GM23338 (cell line): ENCODE measurements around the gene KLHL40. TPM values are rescaled to one million over a fixed set of nuclear protein-coding genes. Genes with fewer than 3 reads are reported as not detected.

Experiments used
- ATAC-seq: fragments of 200-7000 bp; cut with Tn5 transposase; 3 replicates; pipeline ENCODE4 v1.9.1; 2020
- DNase-seq: peaks from one replicate; pipeline ENCODE4 v3.0.0-alpha.2; 2015; ENCODE audit warnings: low spot score
- H2AFZ ChIP-seq: fragments of 200-600 bp; sonication (generic); 2 replicates; pipeline ENCODE4 v1.8.0; 2016; ENCODE audit warnings: antibody characterized with exemption, mild to moderate bottlenecking, moderate library complexity
- H3F3A ChIP-seq: fragments of 200-600 bp; sonication (generic); replicated peaks from 2 replicates; pipeline ENCODE4 v1.8.0; 2017; ENCODE audit warnings: antibody characterized with exemption, mixed run types, low read depth
- H3K27ac ChIP-seq: fragments of 200-600 bp; sonication (generic); 2 replicates; pipeline ENCODE4 v1.6.1; 2016; ENCODE audit warnings: low read depth
- H3K27me3 ChIP-seq: fragments of 200-600 bp; sonication (generic); 2 replicates; pipeline ENCODE4 v1.8.0; 2016; ENCODE audit warnings: mild to moderate bottlenecking, mixed run types, moderate library complexity; ENCODE audit not compliant: insufficient read depth
- H3K36me3 ChIP-seq: fragments of 200-600 bp; sonication (generic); 2 replicates; pipeline ENCODE4 v1.8.0; 2016; ENCODE audit warnings: mild to moderate bottlenecking; ENCODE audit not compliant: insufficient read depth
- H3K4me1 ChIP-seq: fragments of 200-600 bp; sonication (generic); 2 replicates; pipeline ENCODE4 v1.8.0; 2016; ENCODE audit warnings: mild to moderate bottlenecking, moderate library complexity; ENCODE audit not compliant: insufficient read depth
- H3K4me2 ChIP-seq: fragments of 200-600 bp; sonication (generic); 2 replicates; pipeline ENCODE4 v1.7.1; 2017; ENCODE audit warnings: mixed run types
- H3K4me3 ChIP-seq: fragments of 200-600 bp; sonication (generic); 2 replicates; pipeline ENCODE4 v1.6.1; 2016; ENCODE audit warnings: mixed run types
- H3K79me2 ChIP-seq: fragments of 200-600 bp; sonication (generic); replicated peaks from 2 replicates; pipeline ENCODE4 v1.8.0; 2017; ENCODE audit warnings: mild to moderate bottlenecking; ENCODE audit not compliant: insufficient read depth
- H3K9me2 ChIP-seq: fragments of 200-600 bp; sonication (generic); 2 replicates; pipeline ENCODE4 v1.8.0; 2017; ENCODE audit not compliant: insufficient read depth
- H4K20me1 ChIP-seq: fragments of 200-600 bp; sonication (generic); replicated peaks from 2 replicates; pipeline ENCODE4 v1.8.0; 2017; ENCODE audit warnings: mild to moderate bottlenecking; ENCODE audit not compliant: insufficient read depth
- H3K27ac Mint-ChIP-seq: 2 replicates; pipeline ENCODE4 v1.8.0; 2020; ENCODE audit warnings: inconsistent platforms, mild to moderate bottlenecking, moderate library complexity, mixed read lengths
- H3K27me3 Mint-ChIP-seq: 3 replicates; pipeline ENCODE4 v1.8.0; 2022; ENCODE audit warnings: low read depth, mild to moderate bottlenecking, moderate library complexity, mixed read lengths, inconsistent platforms; ENCODE audit not compliant: insufficient read depth, poor library complexity
- H3K36me3 Mint-ChIP-seq: 3 replicates; pipeline ENCODE4 v1.8.0; 2021; ENCODE audit warnings: low read depth, mild to moderate bottlenecking, inconsistent platforms, moderate library complexity, mixed read lengths
- H3K4me1 Mint-ChIP-seq: 3 replicates; pipeline ENCODE4 v1.8.0; 2020; ENCODE audit warnings: mild to moderate bottlenecking, inconsistent platforms, mixed read lengths
- H3K4me3 Mint-ChIP-seq: 3 replicates; pipeline ENCODE4 v1.8.0; 2021; ENCODE audit warnings: moderate library complexity, mild to moderate bottlenecking, inconsistent platforms, mixed read lengths
- H3K9me3 Mint-ChIP-seq: 3 replicates; pipeline ENCODE4 v1.8.0; 2020; ENCODE audit warnings: moderate library complexity, mild to moderate bottlenecking, inconsistent platforms, mixed read lengths
- EZH2 ChIP-seq: fragments of 200-600 bp; sonication (generic); IDR thresholded peaks from one replicate; pipeline ENCODE4 v1.8.0; 2017; ENCODE audit warnings: antibody characterized with exemption, mild to moderate bottlenecking, low read depth; ENCODE audit not compliant: unreplicated experiment
- EZH2phosphoT487 ChIP-seq: fragments of 200-600 bp; sonication (generic); IDR thresholded peaks from one replicate; pipeline ENCODE4 v1.8.1; 2018; ENCODE audit warnings: antibody characterized with exemption; ENCODE audit not compliant: unreplicated experiment
- JUNB ChIP-seq: IDR thresholded peaks from one replicate; pipeline ENCODE4 v1.6.1; 2016; ENCODE audit warnings: antibody characterized with exemption; ENCODE audit not compliant: unreplicated experiment
- NANOG ChIP-seq: IDR thresholded peaks from 2 replicates; pipeline ENCODE4 v1.6.1; 2016; ENCODE audit warnings: antibody characterized with exemption, borderline replicate concordance
- POLR2AphosphoS5 ChIP-seq: IDR thresholded peaks from 2 replicates; pipeline ENCODE4 v1.6.1; 2016; ENCODE audit warnings: antibody characterized with exemption, low read depth
- STAT1 ChIP-seq: IDR thresholded peaks from one replicate; pipeline ENCODE4 v1.6.1; 2016; ENCODE audit warnings: antibody characterized with exemption; ENCODE audit not compliant: unreplicated experiment
- ZNF114 ChIP-seq: fragments of 250-450 bp; sonication (Bioruptor Pico); IDR thresholded peaks from 2 replicates; pipeline ENCODE4 v1.5.0; 2020; ENCODE audit warnings: mild to moderate bottlenecking, moderate library complexity
- ZNF331 ChIP-seq: fragments of 250-450 bp; sonication (Bioruptor Pico); IDR thresholded peaks from 2 replicates; pipeline ENCODE4 v1.5.0; 2020; ENCODE audit warnings: low read depth, mild to moderate bottlenecking, moderate library complexity
- polyA plus RNA-seq: library from polyadenylated mRNA; unstranded; fragments of >200 nt; fragmentation: Nextera tagmentation; extraction: Ambion mirVana; gene quantifications from 2 replicates; pipeline ENCODE4 v1.2.1, GENCODE V29; 2016
- total RNA-seq: library from RNA; depleted of rRNA; stranded (reverse); fragments of >200 nt; shearing (Covaris generic); gene quantifications from 2 replicates; pipeline ENCODE4 v1.2.3, GENCODE V29; 2014
- TF ChIP-seq, protein P1 (sequence below): IDR thresholded peaks from 2 replicates; pipeline ENCODE4 v1.6.1; 2016; ENCODE audit warnings: antibody characterized with exemption
- TF ChIP-seq, protein P2 (sequence below): IDR thresholded peaks from one replicate; pipeline ENCODE4 v1.6.1; 2018; ENCODE audit warnings: antibody characterized with exemption; ENCODE audit not compliant: unreplicated experiment
- TF ChIP-seq, protein P3 (sequence below), 2 experiments: fragments of 200-600 bp in 1 of 2; sonication (generic) in 1 of 2; conservative IDR thresholded peaks; 2 replicates each; pipeline versions ENCODE4 v1.5.1 to v1.6.1; 2016 to 2017; ENCODE audit warnings: antibody characterized with exemption in 2 of 2, low read depth in 2 of 2, mild to moderate bottlenecking in 2 of 2, moderate library complexity in 1 of 2
- TF ChIP-seq, protein P4 (sequence below): fragments of 250-450 bp; sonication (Bioruptor Pico); IDR thresholded peaks from 2 replicates; pipeline ENCODE4 v1.5.0; 2020; ENCODE audit warnings: mild to moderate bottlenecking, moderate library complexity

KLHL40 gene
- total and polyA plus RNA-seq, 2 experiments from 2014 or later: not detected

DNA sequence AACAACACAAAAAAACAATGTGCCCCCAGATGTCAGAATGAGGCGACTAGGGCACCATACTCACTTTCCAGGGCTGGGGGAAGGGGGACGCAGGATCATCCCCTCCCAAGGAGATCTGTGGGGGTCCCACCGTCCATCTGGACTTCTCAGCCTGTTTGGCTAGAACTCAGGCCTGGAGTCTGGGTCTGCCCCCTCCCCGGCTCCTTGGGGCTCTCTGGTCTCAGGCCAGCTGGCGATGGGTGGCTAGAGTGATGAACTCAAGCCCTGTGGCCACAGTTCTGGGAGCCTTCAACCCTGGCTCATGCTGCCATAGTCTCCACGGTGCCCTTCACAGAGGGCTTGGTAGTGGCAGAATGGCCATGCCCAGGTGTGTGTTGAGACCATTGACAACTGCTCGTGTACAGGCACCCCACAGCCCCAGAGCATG is 18.2 kb upstream of the KLHL40 start:
- no peaks in the 10 kb centered on the region for H3K27me3 Mint-ChIP-seq
- no peaks in the 10 kb centered on the region for H3K36me3 ChIP-seq
- 0 out of 3 replicates have a peak, but pooled peaks cover 6% of the 10 kb centered on the region for H3K9me3 Mint-ChIP-seq
- DNase-seq (no peak), ATAC-seq (no peak)
- H3K4me1 Mint-ChIP-seq: peaks cover 9% of the 10 kb centered on the region; the same call in 2 of the 3 replicates
- no peak overlapping the region for H3K27ac ChIP-seq
- TF ChIP-seq, protein P1, sequence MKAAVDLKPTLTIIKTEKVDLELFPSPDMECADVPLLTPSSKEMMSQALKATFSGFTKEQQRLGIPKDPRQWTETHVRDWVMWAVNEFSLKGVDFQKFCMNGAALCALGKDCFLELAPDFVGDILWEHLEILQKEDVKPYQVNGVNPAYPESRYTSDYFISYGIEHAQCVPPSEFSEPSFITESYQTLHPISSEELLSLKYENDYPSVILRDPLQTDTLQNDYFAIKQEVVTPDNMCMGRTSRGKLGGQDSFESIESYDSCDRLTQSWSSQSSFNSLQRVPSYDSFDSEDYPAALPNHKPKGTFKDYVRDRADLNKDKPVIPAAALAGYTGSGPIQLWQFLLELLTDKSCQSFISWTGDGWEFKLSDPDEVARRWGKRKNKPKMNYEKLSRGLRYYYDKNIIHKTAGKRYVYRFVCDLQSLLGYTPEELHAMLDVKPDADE: no peak
- TF ChIP-seq ZNF114 (CRISPR knock-in tag) (no peak), NANOG (no peak), JUNB (no peak), ZNF331 (CRISPR knock-in tag) (no peak), EZH2 (no peak), STAT1 (no peak), POLR2AphosphoS5 (no peak), EZH2phosphoT487 (no peak)
- TF ChIP-seq, protein P2, sequence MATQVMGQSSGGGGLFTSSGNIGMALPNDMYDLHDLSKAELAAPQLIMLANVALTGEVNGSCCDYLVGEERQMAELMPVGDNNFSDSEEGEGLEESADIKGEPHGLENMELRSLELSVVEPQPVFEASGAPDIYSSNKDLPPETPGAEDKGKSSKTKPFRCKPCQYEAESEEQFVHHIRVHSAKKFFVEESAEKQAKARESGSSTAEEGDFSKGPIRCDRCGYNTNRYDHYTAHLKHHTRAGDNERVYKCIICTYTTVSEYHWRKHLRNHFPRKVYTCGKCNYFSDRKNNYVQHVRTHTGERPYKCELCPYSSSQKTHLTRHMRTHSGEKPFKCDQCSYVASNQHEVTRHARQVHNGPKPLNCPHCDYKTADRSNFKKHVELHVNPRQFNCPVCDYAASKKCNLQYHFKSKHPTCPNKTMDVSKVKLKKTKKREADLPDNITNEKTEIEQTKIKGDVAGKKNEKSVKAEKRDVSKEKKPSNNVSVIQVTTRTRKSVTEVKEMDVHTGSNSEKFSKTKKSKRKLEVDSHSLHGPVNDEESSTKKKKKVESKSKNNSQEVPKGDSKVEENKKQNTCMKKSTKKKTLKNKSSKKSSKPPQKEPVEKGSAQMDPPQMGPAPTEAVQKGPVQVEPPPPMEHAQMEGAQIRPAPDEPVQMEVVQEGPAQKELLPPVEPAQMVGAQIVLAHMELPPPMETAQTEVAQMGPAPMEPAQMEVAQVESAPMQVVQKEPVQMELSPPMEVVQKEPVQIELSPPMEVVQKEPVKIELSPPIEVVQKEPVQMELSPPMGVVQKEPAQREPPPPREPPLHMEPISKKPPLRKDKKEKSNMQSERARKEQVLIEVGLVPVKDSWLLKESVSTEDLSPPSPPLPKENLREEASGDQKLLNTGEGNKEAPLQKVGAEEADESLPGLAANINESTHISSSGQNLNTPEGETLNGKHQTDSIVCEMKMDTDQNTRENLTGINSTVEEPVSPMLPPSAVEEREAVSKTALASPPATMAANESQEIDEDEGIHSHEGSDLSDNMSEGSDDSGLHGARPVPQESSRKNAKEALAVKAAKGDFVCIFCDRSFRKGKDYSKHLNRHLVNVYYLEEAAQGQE: no peak
- TF ChIP-seq, protein P3, sequence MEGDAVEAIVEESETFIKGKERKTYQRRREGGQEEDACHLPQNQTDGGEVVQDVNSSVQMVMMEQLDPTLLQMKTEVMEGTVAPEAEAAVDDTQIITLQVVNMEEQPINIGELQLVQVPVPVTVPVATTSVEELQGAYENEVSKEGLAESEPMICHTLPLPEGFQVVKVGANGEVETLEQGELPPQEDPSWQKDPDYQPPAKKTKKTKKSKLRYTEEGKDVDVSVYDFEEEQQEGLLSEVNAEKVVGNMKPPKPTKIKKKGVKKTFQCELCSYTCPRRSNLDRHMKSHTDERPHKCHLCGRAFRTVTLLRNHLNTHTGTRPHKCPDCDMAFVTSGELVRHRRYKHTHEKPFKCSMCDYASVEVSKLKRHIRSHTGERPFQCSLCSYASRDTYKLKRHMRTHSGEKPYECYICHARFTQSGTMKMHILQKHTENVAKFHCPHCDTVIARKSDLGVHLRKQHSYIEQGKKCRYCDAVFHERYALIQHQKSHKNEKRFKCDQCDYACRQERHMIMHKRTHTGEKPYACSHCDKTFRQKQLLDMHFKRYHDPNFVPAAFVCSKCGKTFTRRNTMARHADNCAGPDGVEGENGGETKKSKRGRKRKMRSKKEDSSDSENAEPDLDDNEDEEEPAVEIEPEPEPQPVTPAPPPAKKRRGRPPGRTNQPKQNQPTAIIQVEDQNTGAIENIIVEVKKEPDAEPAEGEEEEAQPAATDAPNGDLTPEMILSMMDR (conservative IDR thresholded peaks at IDR 0.05; ENCODE audit: low read depth in 2 of 2): no peak
- TF ChIP-seq, protein P4, sequence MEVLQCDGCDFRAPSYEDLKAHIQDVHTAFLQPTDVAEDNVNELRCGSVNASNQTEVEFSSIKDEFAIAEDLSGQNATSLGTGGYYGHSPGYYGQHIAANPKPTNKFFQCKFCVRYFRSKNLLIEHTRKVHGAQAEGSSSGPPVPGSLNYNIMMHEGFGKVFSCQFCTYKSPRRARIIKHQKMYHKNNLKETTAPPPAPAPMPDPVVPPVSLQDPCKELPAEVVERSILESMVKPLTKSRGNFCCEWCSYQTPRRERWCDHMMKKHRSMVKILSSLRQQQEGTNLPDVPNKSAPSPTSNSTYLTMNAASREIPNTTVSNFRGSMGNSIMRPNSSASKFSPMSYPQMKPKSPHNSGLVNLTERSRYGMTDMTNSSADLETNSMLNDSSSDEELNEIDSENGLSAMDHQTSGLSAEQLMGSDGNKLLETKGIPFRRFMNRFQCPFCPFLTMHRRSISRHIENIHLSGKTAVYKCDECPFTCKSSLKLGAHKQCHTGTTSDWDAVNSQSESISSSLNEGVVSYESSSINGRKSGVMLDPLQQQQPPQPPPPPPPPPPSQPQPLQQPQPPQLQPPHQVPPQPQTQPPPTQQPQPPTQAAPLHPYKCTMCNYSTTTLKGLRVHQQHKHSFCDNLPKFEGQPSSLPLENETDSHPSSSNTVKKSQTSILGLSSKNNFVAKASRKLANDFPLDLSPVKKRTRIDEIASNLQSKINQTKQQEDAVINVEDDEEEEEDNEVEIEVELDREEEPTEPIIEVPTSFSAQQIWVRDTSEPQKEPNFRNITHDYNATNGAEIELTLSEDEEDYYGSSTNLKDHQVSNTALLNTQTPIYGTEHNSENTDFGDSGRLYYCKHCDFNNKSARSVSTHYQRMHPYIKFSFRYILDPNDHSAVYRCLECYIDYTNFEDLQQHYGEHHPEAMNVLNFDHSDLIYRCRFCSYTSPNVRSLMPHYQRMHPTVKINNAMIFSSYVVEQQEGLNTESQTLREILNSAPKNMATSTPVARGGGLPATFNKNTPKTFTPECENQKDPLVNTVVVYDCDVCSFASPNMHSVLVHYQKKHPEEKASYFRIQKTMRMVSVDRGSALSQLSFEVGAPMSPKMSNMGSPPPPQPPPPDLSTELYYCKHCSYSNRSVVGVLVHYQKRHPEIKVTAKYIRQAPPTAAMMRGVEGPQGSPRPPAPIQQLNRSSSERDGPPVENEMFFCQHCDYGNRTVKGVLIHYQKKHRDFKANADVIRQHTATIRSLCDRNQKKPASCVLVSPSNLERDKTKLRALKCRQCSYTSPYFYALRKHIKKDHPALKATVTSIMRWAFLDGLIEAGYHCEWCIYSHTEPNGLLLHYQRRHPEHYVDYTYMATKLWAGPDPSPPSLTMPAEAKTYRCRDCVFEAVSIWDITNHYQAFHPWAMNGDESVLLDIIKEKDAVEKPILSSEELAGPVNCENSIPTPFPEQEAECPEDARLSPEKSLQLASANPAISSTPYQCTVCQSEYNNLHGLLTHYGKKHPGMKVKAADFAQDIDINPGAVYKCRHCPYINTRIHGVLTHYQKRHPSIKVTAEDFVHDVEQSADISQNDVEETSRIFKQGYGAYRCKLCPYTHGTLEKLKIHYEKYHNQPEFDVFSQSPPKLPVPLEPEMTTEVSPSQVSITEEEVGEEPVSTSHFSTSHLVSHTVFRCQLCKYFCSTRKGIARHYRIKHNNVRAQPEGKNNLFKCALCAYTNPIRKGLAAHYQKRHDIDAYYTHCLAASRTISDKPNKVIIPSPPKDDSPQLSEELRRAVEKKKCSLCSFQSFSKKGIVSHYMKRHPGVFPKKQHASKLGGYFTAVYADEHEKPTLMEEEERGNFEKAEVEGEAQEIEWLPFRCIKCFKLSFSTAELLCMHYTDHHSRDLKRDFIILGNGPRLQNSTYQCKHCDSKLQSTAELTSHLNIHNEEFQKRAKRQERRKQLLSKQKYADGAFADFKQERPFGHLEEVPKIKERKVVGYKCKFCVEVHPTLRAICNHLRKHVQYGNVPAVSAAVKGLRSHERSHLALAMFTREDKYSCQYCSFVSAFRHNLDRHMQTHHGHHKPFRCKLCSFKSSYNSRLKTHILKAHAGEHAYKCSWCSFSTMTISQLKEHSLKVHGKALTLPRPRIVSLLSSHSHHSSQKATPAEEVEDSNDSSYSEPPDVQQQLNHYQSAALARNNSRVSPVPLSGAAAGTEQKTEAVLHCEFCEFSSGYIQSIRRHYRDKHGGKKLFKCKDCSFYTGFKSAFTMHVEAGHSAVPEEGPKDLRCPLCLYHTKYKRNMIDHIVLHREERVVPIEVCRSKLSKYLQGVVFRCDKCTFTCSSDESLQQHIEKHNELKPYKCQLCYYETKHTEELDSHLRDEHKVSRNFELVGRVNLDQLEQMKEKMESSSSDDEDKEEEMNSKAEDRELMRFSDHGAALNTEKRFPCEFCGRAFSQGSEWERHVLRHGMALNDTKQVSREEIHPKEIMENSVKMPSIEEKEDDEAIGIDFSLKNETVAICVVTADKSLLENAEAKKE (CRISPR knock-in tag): no peak
- H3K27ac Mint-ChIP-seq: no peak overlapping the region; the same call in 1 of the 2 replicates
- H3K4me3 Mint-ChIP-seq: no peak overlapping the region
- H3K27me3 ChIP-seq: no peaks in the 10 kb centered on the region
- H3K4me2 ChIP-seq: no peak overlapping the region
- no peaks in the 10 kb centered on the region for H3K79me2 ChIP-seq
- no peaks in the 10 kb centered on the region for H3K36me3 Mint-ChIP-seq
- H3K4me3 ChIP-seq: no peak overlapping the region
- H3F3A ChIP-seq: no peaks in the 10 kb centered on the region
- 0 out of 2 replicates have a peak, but pooled peaks cover 1% of the 10 kb centered on the region for H3K9me2 ChIP-seq
- H3K4me1 ChIP-seq: no peaks in the 10 kb centered on the region
- H2AFZ ChIP-seq: no peak overlapping the region
- no peaks in the 10 kb centered on the region for H4K20me1 ChIP-seq
